Bronchial epithelial cell (primary cell): Measurements from ENCODE around the gene NLRC4. TPM values are rescaled to one million over a fixed set of nuclear protein-coding genes. Genes with fewer than 3 reads are reported as not detected.

Experiments used
- DNase-seq: peaks from one replicate; pipeline ENCODE4 v3.0.0-alpha.2; 2010; ENCODE audit warnings: low read depth
- FAIRE-seq: peaks from 2 replicates; lab custom pipeline; 2011; peaks lifted over from hg19 to GRCh38; lab: Jason Lieb, UNC
- H3K27me3 ChIP-seq: 2 replicates; pipeline ENCODE4 v1.5.1; 2011; ENCODE audit warnings: low read length; ENCODE audit not compliant: control insufficient read depth, insufficient read depth
- H3K36me3 ChIP-seq: 2 replicates; pipeline ENCODE4 v1.5.1; 2011; ENCODE audit warnings: low read length; ENCODE audit not compliant: control insufficient read depth, insufficient read depth
- H3K4me3 ChIP-seq: 2 replicates; pipeline ENCODE4 v1.5.1; 2011; ENCODE audit warnings: mild to moderate bottlenecking, low read depth, low read length, control low read depth
- CTCF ChIP-seq: IDR thresholded peaks from 2 replicates; pipeline ENCODE4 v1.5.1; 2011; ENCODE audit warnings: mild to moderate bottlenecking, moderate library complexity, low read length, control low read depth, inconsistent platforms; ENCODE audit not compliant: insufficient read depth, severe bottlenecking
- total RNA-seq: library from RNA; depleted of rRNA; stranded (reverse); fragments of >200 nt; gene quantifications from 2 replicates; pipeline ENCODE4 v1.2.1, GENCODE V29; 2014

NLRC4 gene
- total RNA-seq, 1 donor from 2014 or later: 0.53 TPM

GRCh38 chr2:32250290-32250689 lies 14.4 kb downstream of the NLRC4 start:
- no peak for FAIRE-seq

GRCh38 chr2:32249731-32250236 lies 14.9 kb downstream of the NLRC4 start:
- H3K27me3 ChIP-seq: no peaks in the 10 kb centered on the region
- DNase-seq: no peak
- FAIRE-seq: peak; percentile 70
- H3K4me3 ChIP-seq: no peak overlapping the region
- TF ChIP-seq CTCF: no peak
- H3K36me3 ChIP-seq: no peaks in the 10 kb centered on the region

More at GRCh38 chr2:32250290-32250689, 14.4 kb downstream of the NLRC4 start:
- no peak for DNase-seq
- no peaks in the 10 kb centered on the region for H3K27me3 ChIP-seq
- no peaks in the 10 kb centered on the region for H3K36me3 ChIP-seq
- no peak overlapping the region for H3K4me3 ChIP-seq
- no peak for TF ChIP-seq CTCF

GRCh38 chr2:32248299-32248698 lies 16.4 kb downstream of the NLRC4 start:
- TF ChIP-seq CTCF: no peak
- no peak for FAIRE-seq

GRCh38 chr2:32246911-32247310 lies 17.8 kb downstream of the NLRC4 start:
- H3K27me3 ChIP-seq: no peaks in the 10 kb centered on the region
- no peak for TF ChIP-seq CTCF
- H3K4me3 ChIP-seq: no peak overlapping the region
- no peaks in the 10 kb centered on the region for H3K36me3 ChIP-seq
- DNase-seq (peak; percentile 86), FAIRE-seq (no peak)

More at GRCh38 chr2:32248299-32248698, 16.4 kb downstream of the NLRC4 start:
- Histone ChIP-seq H3K4me3 (no peak overlapping the region), H3K36me3 (no peaks in the 10 kb centered on the region), H3K27me3 (no peaks in the 10 kb centered on the region)
- no peak for DNase-seq

- FAIRE-seq (no peak), DNase-seq (no peak)
- Histone ChIP-seq H3K4me3 (no peak overlapping the region), H3K36me3 (no peaks in the 10 kb centered on the region), H3K27me3 (no peaks in the 10 kb centered on the region)
- no peak for TF ChIP-seq CTCF
These were observed 22.4 kb downstream of the NLRC4 start for GRCh38 chr2:32242331-32242730.

GRCh38 chr2:32237996-32238395 lies 26.7 kb downstream of the NLRC4 start:
- DNase-seq (no peak), FAIRE-seq (no peak)
- Histone ChIP-seq H3K36me3 (no peaks in the 10 kb centered on the region), H3K27me3 (no peaks in the 10 kb centered on the region), H3K4me3 (no peak overlapping the region)
- no peak for TF ChIP-seq CTCF
